ENCODE data around the gene CRYM.

- TF ChIP-seq TAF1 (IDR thresholded peaks at IDR 0.05; ENCODE audit: borderline replicate concordance, low read depth, low read length): no peak
- no peak for TF ChIP-seq POLR2A (IDR thresholded peaks at IDR 0.05; ENCODE audit: low read depth, low read length)
- no peak for TF ChIP-seq POLR2AphosphoS5 (IDR thresholded peaks at IDR 0.05; ENCODE audit: low read depth, low read length)
Observed at GRCh38 chr16:21321736-21322135, 43.6 kb upstream of the CRYM start.
